ENCODE results near the gene CIAO2A. TPM values are rescaled to one million over a fixed set of nuclear protein-coding genes. Genes with fewer than 3 reads are reported as not detected.
A peak's percentile ranks its signal among the peaks of the same experiment; 100 is the strongest.
"Not testable (repeated sequence)": the region's sequence is repeated elsewhere in the genome, so short reads cannot be mapped to it uniquely, and the experiment has no call there.

CIAO2A gene
- total RNA-seq: 38.9 and 46.6 TPM in 2 replicates

- DNase-seq: peak; percentile 99
Measured at GRCh38 chr15:64093627-64094417, at the start of gene CIAO2A. TSS of gene CIAO2A (minus strand) at chr15:64093838. CDS start at chr15:64093768, 70 bp downstream.

- DNase-seq: no peak
Measured at GRCh38 chr15:64143276-64143675, 49.6 kb upstream of the CIAO2A start.

- no peak for DNase-seq
Measured at GRCh38 chr15:64141798-64142512, 48.3 kb upstream of the CIAO2A start.

- no peak for DNase-seq
Measured at GRCh38 chr15:64138331-64138941, 44.8 kb upstream of the CIAO2A start.

GRCh38 chr15:64137226-64137833 lies 43.7 kb upstream of the CIAO2A start:
- DNase-seq: no peak

GRCh38 chr15:64136347-64136746 lies 42.7 kb upstream of the CIAO2A start:
- no peak for DNase-seq

GRCh38 chr15:64134345-64134829 lies 40.7 kb upstream of the CIAO2A start:
- DNase-seq: no peak

- DNase-seq: no peak
Measured at GRCh38 chr15:64133623-64134344, 40.1 kb upstream of the CIAO2A start.

GRCh38 chr15:64132217-64132616 lies 38.6 kb upstream of the CIAO2A start:
- no peak for DNase-seq

GRCh38 chr15:64131547-64131946 lies 37.9 kb upstream of the CIAO2A start:
- no peak for DNase-seq

GRCh38 chr15:64130159-64130558 lies 36.5 kb upstream of the CIAO2A start:
- DNase-seq: no peak

- no peak for DNase-seq
Measured at GRCh38 chr15:64127521-64128270, 34.1 kb upstream of the CIAO2A start.

GRCh38 chr15:64125978-64126377 lies 32.3 kb upstream of the CIAO2A start:
- no peak for DNase-seq

- no peak for DNase-seq
Measured at GRCh38 chr15:64122936-64123351, 29.3 kb upstream of the CIAO2A start.

GRCh38 chr15:64122444-64122843 lies 28.8 kb upstream of the CIAO2A start:
- no peak for DNase-seq

GRCh38 chr15:64121614-64122013 lies 28.0 kb upstream of the CIAO2A start:
- no peak for DNase-seq

- DNase-seq: not testable (repeated sequence)
Measured at GRCh38 chr15:64120322-64120721, 26.7 kb upstream of the CIAO2A start.

- no peak for DNase-seq
Measured at GRCh38 chr15:64117759-64118487, 24.3 kb upstream of the CIAO2A start.

GRCh38 chr15:64112904-64113303 lies 19.3 kb upstream of the CIAO2A start:
- no peak for DNase-seq

GRCh38 chr15:64112073-64112772 lies 18.6 kb upstream of the CIAO2A start:
- DNase-seq: no peak

All from dermis blood vessel endothelial cell (primary cell).